Glutamatergic neuron (in vitro differentiated cells): ENCODE data around the gene NEK4. TPM values are rescaled to one million over a fixed set of nuclear protein-coding genes. Genes with fewer than 3 reads are reported as not detected.
A peak's percentile ranks its signal among the peaks of the same experiment; 100 is the strongest.
"Not testable (repeated sequence)": the region's sequence is repeated elsewhere in the genome, so short reads cannot be mapped to it uniquely, and the experiment has no call there.

Experiments used
- DNase-seq: peaks from one replicate; pipeline ENCODE4 v3.0.0; 2022
- H3K27ac Mint-ChIP-seq: one replicate; pipeline ENCODE4 v1.8.0; 2020; ENCODE audit warnings: mild to moderate bottlenecking, mixed read lengths, inconsistent platforms; ENCODE audit not compliant: unreplicated experiment
- H3K27me3 Mint-ChIP-seq: one replicate; pipeline ENCODE4 v1.8.0; 2020; ENCODE audit warnings: mild to moderate bottlenecking, moderate library complexity, mixed read lengths, inconsistent platforms; ENCODE audit not compliant: unreplicated experiment
- H3K36me3 Mint-ChIP-seq: one replicate; pipeline ENCODE4 v1.8.0; 2020; ENCODE audit warnings: mild to moderate bottlenecking, mixed read lengths, inconsistent platforms; ENCODE audit not compliant: unreplicated experiment
- H3K4me1 Mint-ChIP-seq: one replicate; pipeline ENCODE4 v1.8.0; 2020; ENCODE audit warnings: mild to moderate bottlenecking, low read depth, mixed read lengths, inconsistent platforms; ENCODE audit not compliant: unreplicated experiment
- H3K4me3 Mint-ChIP-seq: one replicate; pipeline ENCODE4 v1.8.0; 2020; ENCODE audit warnings: mild to moderate bottlenecking, mixed read lengths, inconsistent platforms; ENCODE audit not compliant: unreplicated experiment
- H3K9me3 Mint-ChIP-seq: one replicate; pipeline ENCODE4 v1.8.0; 2020; ENCODE audit warnings: mild to moderate bottlenecking, moderate library complexity, mixed read lengths, inconsistent platforms; ENCODE audit not compliant: unreplicated experiment
- CTCF ChIP-seq: fragments of 200-600 bp; sonication (generic); IDR thresholded peaks from one replicate; pipeline ENCODE4 v1.5.0; 2021; ENCODE audit not compliant: partially characterized antibody, unreplicated experiment
- total RNA-seq: library from RNA; stranded (reverse); fragmentation: NEBNext Ultra II Directional; extraction: Animal tissue kit (Norgen Biotek cat#: 25700); gene quantifications from one replicate; pipeline ENCODE4 v1.2.1, GENCODE V29; 2021; ENCODE audit not compliant: unreplicated experiment

NEK4 gene
- total RNA-seq, 1 donor from 2014 or later = 28.5 TPM

GRCh38 chr3:52679811-52680210, 90.9 kb downstream of the NEK4 start:
- H3K36me3 Mint-ChIP-seq = peaks cover 11% of the 10 kb centered on the region
- H3K9me3 Mint-ChIP-seq = peaks cover 1% of the 10 kb centered on the region
- H3K27me3 Mint-ChIP-seq = no peaks in the 10 kb centered on the region
- H3K27ac Mint-ChIP-seq = no peak overlapping the region
- H3K4me1 Mint-ChIP-seq = peaks cover 21% of the 10 kb centered on the region
- DNase-seq = no peak
- no peak for TF ChIP-seq CTCF
- no peak overlapping the region for H3K4me3 Mint-ChIP-seq

DNA sequence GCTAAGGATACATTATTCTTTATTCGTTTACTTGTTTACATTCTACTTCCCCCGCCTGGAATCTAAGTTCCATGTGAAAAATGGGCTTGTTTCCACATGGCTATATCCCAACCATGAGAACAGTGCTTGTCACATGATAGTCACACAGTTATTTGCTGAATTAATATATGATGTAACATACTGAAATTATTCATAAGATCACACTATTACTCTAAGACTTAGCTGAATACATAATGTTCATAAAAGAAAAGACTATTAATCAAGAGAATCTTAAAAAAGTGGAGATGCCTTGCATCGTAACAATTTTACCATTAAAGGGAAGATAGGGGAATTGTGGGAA, 91.6 kb downstream of the NEK4 start:
- Mint-ChIP-seq H3K4me1 (peaks cover 17% of the 10 kb centered on the region), H3K27me3 (no peaks in the 10 kb centered on the region), H3K36me3 (peaks cover 11% of the 10 kb centered on the region), H3K27ac (peak overlapping the region; percentile 48), H3K4me3 (no peak overlapping the region), H3K9me3 (peaks cover 1% of the 10 kb centered on the region)
- DNase-seq = no peak
- no peak for TF ChIP-seq CTCF

DNA sequence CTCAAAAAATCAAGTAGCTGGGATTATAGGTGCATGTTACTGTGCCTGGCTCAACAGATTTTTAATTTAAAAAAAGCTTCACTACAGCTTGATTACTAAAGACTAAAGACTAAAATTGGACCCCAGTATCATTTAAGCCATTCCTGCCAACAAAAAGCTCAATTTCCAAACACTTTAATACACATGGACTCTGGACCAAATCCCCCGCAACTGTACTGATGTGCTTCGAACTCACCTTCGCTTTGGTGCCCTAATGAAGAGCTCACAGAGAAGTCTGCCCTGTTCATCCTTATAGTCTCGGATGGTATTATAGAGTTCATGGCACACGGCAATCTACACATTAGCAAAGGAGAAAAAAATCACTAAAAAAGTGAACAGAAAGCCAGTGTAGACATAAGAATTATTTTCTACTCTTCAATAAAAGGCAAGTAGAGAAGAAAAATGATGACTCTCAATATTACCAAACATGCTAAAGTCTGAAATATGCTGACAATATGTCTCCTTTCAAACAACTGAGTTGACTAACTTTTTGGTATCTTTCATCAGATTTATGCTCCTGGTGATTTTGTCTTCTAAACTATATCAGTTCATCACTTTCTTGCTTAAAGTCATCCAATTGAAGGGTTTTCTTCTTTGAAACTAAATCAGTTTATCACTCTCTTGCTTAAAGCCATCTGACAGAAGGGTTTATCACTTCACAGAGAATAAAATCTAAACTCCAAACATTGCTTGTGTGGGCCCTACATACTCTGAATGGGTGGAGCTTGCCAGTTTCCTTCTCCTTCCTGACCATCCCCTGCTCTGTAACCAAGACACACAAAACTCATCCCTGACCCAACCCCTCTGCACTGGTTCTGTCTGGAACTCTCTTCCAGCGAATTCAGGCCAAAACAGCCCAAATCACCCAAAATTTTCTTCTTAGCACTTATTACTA, 92.2 kb downstream of the NEK4 start:
- Mint-ChIP-seq H3K4me3 (no peak overlapping the region), H3K4me1 (peaks cover 16% of the 10 kb centered on the region), H3K27me3 (no peaks in the 10 kb centered on the region), H3K9me3 (peaks cover 1% of the 10 kb centered on the region), H3K27ac (peak overlapping the region; percentile 48), H3K36me3 (peaks cover 11% of the 10 kb centered on the region)
- DNase-seq = no peak
- TF ChIP-seq CTCF = no peak

DNA sequence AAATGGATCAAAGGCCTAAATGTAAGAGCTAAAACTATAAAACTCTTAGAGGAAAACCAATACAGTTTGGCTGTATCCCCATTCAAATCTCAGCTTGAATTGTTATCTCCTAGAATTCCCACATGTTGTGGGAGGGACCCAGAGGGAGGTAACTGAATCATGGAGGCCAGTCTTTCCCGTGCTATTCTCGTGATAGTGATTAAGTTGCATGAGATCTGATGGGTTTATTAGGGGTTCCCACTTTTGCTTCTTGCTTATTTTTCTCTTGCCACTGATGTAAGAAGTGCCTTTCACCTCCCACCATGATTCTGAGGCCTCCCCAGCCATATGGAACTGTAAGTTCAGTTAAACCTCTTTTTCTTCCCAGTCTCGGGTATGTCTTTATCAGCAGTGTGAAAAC, 94.5 kb downstream of the NEK4 start:
- not testable (repeated sequence) for H3K27me3 Mint-ChIP-seq, H3K4me3 Mint-ChIP-seq, H3K27ac Mint-ChIP-seq, H3K4me1 Mint-ChIP-seq, DNase-seq, H3K9me3 Mint-ChIP-seq
- H3K36me3 Mint-ChIP-seq = peaks cover 12% of the 10 kb centered on the region

DNA sequence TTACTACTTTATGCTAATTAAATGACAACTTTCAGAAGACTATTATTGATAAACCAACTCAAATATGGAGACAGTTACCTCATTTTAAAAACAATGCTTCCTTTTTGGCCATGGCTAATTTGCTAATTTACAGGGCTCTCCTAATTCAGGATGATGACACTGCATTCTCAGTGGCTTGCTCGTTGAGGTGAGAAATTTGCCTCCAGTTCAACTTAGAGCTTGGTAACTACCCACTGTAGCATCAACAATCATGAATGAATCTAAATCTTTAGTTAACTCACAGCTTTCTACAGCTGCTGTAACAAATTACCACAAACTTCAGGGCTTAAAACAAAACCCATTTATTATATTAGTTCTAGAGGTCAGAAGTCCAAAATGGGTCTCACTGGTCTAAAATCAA, 99.1 kb downstream of the NEK4 start:
- Mint-ChIP-seq H3K27ac (no peak overlapping the region), H3K4me1 (no peaks in the 10 kb centered on the region), H3K9me3 (peaks cover 1% of the 10 kb centered on the region), H3K4me3 (no peak overlapping the region), H3K27me3 (no peaks in the 10 kb centered on the region), H3K36me3 (peaks cover 10% of the 10 kb centered on the region)
- TF ChIP-seq CTCF = no peak
- no peak for DNase-seq
